AG09319 (cell line): ENCODE measurements around the gene EPB41L4B.

Source experiments
- DNase-seq: peaks from one replicate; pipeline ENCODE4 v3.0.0-alpha.2; 2010; ENCODE audit warnings: low read depth; ENCODE audit errors: extremely low read depth
- TF ChIP-seq, protein P1 (sequence below): IDR thresholded peaks from 2 replicates; pipeline ENCODE4 v1.5.1; 2011; ENCODE audit warnings: low read depth, mild to moderate bottlenecking, inconsistent platforms, low read length, moderate library complexity

Gene EPB41L4B

DNA sequence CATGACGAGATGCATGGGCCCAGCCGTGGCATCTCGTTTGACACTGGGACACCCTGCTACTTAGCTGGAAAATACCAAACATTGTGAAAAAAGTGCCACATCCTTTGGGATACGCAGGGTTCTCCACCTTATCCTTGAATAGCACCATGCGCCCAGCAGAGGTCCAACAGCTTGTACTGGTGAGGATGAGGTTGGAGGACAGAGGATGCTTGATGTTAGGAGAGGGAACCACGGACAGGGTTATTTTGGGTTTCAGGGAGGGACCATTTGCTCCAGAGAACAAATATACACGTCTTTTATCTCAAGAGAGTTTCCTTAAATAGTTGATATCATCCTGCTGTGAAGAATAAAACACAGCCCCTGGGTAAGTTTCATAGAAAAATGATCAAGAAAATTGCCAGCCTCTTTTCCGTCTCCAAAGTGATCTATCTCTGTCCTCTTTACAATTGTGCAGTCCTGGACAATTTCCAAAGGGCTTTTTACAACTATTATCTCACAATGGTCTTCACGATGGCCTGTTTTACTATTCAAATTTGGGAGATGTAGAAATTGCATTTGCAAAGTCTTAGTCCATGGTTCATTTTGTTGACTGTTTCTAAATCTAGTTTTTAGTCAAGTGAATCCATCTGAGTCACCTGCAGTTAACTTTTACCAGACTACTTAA is 133.9 kb downstream of the EPB41L4B start:
- DNase-seq = no peak
- TF ChIP-seq, protein P1, sequence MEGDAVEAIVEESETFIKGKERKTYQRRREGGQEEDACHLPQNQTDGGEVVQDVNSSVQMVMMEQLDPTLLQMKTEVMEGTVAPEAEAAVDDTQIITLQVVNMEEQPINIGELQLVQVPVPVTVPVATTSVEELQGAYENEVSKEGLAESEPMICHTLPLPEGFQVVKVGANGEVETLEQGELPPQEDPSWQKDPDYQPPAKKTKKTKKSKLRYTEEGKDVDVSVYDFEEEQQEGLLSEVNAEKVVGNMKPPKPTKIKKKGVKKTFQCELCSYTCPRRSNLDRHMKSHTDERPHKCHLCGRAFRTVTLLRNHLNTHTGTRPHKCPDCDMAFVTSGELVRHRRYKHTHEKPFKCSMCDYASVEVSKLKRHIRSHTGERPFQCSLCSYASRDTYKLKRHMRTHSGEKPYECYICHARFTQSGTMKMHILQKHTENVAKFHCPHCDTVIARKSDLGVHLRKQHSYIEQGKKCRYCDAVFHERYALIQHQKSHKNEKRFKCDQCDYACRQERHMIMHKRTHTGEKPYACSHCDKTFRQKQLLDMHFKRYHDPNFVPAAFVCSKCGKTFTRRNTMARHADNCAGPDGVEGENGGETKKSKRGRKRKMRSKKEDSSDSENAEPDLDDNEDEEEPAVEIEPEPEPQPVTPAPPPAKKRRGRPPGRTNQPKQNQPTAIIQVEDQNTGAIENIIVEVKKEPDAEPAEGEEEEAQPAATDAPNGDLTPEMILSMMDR = no peak

DNA sequence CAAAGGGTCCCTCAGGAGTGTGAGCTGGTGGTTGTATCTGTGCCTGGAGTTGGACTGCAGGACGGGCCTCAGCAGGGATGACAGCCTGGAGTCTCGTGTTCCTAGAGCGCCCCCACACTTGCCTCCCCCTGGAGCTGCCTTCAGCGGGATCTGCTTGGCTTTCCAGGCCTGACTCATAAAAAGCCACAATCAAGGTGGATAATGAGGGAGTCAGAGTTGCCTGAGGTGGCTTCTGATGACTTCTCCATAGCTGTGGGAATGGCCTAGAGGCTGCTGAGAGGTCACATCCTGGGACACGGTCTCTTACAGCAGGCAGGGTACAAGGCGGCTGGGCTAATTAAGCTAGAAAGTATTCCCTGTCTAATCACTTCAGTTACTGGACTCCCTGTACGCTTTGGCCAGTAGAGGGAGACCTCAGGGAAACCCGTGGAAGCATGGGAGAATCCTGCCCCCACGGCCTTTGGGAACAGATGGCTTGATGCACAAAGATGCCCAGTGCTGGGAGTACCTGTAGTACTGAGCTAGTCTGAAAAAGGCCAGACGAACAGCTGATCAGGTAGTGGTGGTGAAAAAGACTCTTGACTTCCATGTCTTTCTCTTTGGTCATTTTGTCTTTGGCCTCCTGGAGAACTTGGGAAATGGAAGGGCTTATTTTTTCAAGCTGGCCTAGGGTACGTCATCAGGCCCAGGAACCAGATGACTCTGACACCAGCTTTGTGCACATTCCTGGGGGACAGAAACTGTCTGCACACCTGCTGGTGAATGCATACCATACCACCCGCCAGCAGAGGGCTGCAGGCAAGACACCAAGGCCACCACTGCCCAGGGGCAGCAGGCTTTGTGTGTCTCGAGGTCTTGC is 137.7 kb downstream of the EPB41L4B start:
- TF ChIP-seq, protein P1 = peak; percentile 54
- no peak for DNase-seq

DNA sequence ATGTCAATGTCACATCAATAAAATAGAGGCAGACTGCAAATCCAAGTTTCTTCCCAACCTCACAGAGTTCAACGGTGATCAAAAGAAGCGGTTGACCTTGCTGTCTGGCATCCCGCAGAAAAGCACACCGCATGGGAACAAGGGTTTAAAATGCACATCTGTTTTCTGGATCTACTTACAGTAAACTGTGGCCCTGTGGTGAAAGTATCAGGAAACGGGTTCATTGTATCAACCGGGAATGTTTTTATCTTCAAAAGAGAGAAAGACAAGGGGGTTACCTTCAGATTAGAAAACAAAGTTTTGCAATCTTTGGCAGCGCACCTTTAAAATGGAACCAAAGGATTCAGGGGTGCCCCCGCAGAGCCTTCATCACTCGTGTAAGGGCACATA is 138.3 kb downstream of the EPB41L4B start:
- TF ChIP-seq, protein P1 = no peak
- no peak for DNase-seq

DNA sequence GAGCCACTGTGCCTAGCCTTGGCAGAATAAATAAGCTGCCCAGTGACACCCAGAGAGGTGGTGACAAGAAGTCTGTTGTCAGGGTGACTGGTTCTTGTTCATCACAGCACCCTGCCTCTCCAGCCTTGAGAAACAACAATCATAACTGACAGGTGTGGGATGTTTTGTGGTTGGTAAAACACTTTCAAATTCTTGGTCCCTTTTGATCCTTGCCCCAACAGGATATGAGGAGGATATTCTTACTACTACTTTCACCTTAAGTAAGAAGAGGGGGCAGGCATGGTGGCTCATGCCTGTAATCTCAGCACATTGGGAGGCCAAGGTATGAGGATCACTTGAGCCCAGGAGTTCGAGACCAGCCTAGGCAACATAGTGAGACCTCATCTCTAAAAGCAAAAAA is 139.6 kb downstream of the EPB41L4B start:
- TF ChIP-seq, protein P1 = no peak
- DNase-seq = no peak

DNA sequence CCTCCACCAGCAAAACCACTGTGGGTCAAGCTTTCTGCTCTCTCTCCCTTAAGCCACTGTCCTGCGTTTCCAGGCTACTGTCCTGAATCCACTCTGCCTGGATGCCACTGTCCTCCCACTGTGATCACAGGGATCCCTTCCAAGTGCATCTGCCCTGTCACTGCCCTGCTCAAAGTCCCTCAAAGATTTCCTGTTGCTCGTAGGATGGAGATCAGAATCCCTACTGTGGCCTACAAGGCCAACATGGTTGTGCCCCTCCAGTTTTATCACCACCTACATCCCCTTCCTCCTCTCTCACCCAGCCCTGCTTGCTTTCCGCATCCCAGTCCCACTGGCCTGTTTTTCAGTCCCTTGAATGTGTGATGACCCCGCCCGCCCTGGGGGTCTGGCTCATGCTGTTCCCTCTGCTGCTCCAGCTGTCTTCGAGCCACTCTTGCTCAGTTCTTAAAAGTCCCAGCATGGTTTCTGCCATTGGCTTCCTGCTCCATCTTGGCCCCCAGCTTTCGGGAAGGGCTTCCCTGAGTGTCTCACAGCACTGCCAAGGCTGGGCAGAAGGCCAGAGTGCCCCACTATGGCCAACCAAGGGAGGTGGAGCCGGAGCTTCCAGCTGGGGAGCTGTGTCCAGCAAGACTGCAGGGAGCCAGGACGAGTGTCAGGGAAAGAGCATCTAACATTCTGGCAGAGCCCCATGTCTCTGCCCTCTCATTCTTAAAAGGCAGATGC is 140.9 kb downstream of the EPB41L4B start:
- TF ChIP-seq, protein P1 = no peak

DNA sequence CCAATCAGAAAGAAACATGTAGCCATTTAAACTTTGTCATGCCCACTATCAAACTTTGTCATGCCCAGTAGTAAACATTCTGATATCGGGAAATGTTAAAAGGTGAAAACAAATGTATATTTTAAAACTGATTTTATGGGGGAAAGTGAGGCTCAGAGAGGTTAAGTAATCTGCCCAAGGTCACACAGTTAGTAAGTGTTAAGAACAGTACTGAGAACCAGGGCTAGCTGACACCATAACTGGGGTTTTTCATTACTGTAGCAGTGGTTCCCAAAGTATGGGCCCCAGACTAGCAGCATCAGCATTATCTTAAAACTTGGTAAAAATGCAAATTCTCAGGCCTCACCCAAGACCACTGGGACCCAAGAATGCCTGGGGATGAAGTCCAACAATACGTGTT is 143.9 kb downstream of the EPB41L4B start:
- no peak for DNase-seq
- TF ChIP-seq, protein P1 = no peak

More for the DNA sequence above, 140.9 kb downstream of the EPB41L4B start:
- no peak for DNase-seq
